ENCODE measurements around the gene NRDE2. TPM values are rescaled to one million over a fixed set of nuclear protein-coding genes. Genes with fewer than 3 reads are reported as not detected.
A peak's percentile ranks its signal among the peaks of the same experiment; 100 is the strongest.
"Not testable (repeated sequence)": the region's sequence is repeated elsewhere in the genome, so short reads cannot be mapped to it uniquely, and the experiment has no call there.

Gene NRDE2
- total RNA-seq, 4 donors from 2014 or later, result 18.6 to 26.9 (median 21.0) TPM

DNA sequence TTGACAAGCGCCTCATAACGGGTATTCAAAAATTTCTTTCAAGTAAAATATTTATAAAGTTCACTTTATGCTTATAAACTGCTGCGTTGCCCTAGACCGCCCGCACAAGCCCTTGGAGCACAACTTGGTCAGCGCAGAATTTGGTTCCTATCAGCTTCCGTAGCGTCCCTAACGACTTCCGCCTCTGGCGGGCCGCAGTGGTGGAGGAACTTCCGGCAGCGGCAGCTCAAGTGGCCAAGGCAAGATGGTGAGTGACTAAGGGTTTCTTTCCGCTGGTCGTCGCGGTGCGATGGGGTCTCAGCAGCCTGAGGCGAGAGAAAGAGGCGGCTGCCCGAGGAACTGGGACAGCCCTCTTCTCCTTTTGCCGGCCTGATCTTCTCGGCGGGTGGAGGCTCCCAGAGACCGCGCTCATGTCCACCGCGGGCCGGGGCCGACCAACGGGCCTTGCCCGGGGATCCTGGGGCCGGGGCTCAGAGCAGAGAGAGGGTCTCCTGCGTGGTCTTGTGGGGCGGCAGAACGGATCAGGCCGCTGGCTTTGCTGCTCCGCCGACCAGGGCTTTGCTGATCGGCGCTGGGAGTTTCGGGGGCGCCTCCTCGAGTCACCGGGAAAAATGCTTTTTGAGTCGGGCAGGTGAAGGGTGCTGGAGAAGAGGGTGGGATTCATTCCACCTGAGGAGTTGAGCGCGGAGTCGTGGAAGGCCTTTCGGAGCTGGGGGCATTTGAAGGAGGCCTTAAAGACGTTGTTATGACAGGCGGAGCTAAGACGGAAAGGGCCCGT lies 75.2 kb downstream of the NRDE2 start, which contains the start of gene PSMC1:
PSMC1 (plus strand) TSS at position 200 of the 778 bp plus-strand sequence; CDS start at position 245, 45 bp downstream.
- H3K27ac ChIP-seq, result peak within 1 kb of the TSS; percentile 69 to 86 (median 82)
- 1% methylated on average over 6 to 46 of the region's 55 CpGs for WGBS, 2 donors (ENCODE audit: low coverage in 1 of 2)
- peaks cover 0 to 19% (median 10%) of the 10 kb centered on the region in 4 donors for H3K36me3 ChIP-seq
- H3K27me3 ChIP-seq, result peaks cover 13% of the 10 kb centered on the region
- peaks cover 11 to 18% (median 14%) of the 10 kb centered on the region in 4 donors for H3K4me1 ChIP-seq
- intact Hi-C loops (cut with DNase I; ENCODE audit: low total_unique reads) (no loop called here), in situ Hi-C loops (cut with MboI; ENCODE audit: low pct_ligation_motif_present in 1 of 4, low pct_unique_long_range_greater_than_20kb in 1 of 4, low sequenced_read_pairs in 3 of 4) (no loop called here)
- H3K4me3 ChIP-seq, result peak within 1 kb of the TSS; percentile 85 to 97 (median 95)
- H3K9me3 ChIP-seq, result no peaks in the 10 kb centered on the region
- TF ChIP-seq POLR2A (IDR thresholded peaks at IDR 0.05) (peak; percentile 64), EP300 (IDR thresholded peaks at IDR 0.05; ENCODE audit: low read depth) (peak; percentile 25), POLR2AphosphoS5 (IDR thresholded peaks at IDR 0.05) (peak; percentile 83 to 89 (median 86))
- TF ChIP-seq, protein P1, sequence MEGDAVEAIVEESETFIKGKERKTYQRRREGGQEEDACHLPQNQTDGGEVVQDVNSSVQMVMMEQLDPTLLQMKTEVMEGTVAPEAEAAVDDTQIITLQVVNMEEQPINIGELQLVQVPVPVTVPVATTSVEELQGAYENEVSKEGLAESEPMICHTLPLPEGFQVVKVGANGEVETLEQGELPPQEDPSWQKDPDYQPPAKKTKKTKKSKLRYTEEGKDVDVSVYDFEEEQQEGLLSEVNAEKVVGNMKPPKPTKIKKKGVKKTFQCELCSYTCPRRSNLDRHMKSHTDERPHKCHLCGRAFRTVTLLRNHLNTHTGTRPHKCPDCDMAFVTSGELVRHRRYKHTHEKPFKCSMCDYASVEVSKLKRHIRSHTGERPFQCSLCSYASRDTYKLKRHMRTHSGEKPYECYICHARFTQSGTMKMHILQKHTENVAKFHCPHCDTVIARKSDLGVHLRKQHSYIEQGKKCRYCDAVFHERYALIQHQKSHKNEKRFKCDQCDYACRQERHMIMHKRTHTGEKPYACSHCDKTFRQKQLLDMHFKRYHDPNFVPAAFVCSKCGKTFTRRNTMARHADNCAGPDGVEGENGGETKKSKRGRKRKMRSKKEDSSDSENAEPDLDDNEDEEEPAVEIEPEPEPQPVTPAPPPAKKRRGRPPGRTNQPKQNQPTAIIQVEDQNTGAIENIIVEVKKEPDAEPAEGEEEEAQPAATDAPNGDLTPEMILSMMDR (IDR thresholded peaks at IDR 0.05), result no peak
- DNase-seq, result peak; percentile 93

DNA sequence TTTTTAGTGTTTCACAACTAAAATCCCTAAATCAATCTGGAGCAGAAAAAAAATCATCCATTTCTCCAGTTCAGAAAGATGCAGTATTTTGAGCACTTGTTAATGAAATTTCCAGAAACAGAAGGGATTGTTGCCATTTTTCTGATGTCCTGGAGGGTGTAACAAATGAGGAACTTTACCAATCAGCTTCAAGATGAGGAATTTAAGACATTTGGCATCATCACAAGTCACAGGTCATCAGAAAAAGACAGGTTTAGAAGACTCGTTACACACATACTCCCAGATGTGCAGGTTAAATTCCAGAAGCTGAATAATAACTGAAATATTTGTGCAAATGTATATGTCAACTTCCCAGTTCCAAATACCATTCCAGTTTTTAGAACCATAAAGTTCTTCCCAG lies 75.9 kb downstream of the NRDE2 start:
- in situ Hi-C loops (cut with MboI; ENCODE audit: low pct_ligation_motif_present in 1 of 4, low pct_unique_long_range_greater_than_20kb in 1 of 4, low sequenced_read_pairs in 3 of 4), result no loop called here
- no peak for DNase-seq
- intact Hi-C loops (cut with DNase I; ENCODE audit: low total_unique reads), result no loop called here
- H3K4me3 ChIP-seq, result peak overlapping the region; percentile 18 to 97 (median 89)
- H3K4me1 ChIP-seq, result peaks cover 11 to 18% (median 14%) of the 10 kb centered on the region in 4 donors
- peaks cover 13% of the 10 kb centered on the region for H3K27me3 ChIP-seq
- 82 to 83% methylated on average over 1 of the region's 1 CpG for WGBS, 2 donors (ENCODE audit: low coverage in 1 of 2)
- peaks cover 0 to 13% (median 7%) of the 10 kb centered on the region in 4 donors for H3K36me3 ChIP-seq
- H3K9me3 ChIP-seq, result no peaks in the 10 kb centered on the region
- TF ChIP-seq POLR2AphosphoS5 (IDR thresholded peaks at IDR 0.05) (no peak), POLR2A (IDR thresholded peaks at IDR 0.05) (no peak), EP300 (IDR thresholded peaks at IDR 0.05; ENCODE audit: low read depth) (no peak)
- TF ChIP-seq, protein P1 (IDR thresholded peaks at IDR 0.05), result no peak
- peak overlapping the region; percentile 69 to 86 (median 82) for H3K27ac ChIP-seq

DNA sequence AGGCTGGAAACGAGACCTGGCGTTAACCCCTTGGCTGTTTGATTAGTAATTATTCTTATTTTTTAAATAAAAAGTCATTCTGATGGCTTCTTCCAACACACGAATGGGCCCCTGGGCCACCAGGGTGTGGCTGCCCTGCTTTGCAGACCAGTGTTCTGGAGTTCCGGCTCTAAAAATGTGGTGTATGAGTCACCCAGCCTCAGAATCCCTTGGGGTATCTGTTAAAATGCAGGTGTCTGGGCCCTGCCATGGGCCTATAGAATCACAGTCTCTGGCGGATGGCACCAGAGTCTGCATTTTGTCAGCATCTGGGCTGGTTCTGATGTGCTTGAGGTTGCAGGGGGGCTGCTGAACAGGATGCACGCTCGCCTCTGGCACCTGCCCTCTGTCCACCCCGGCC lies 77.9 kb downstream of the NRDE2 start:
- H3K9me3 ChIP-seq, result no peaks in the 10 kb centered on the region
- TF ChIP-seq, protein P1 (IDR thresholded peaks at IDR 0.05), result no peak
- TF ChIP-seq POLR2AphosphoS5 (IDR thresholded peaks at IDR 0.05) (no peak), POLR2A (IDR thresholded peaks at IDR 0.05) (no peak), EP300 (IDR thresholded peaks at IDR 0.05; ENCODE audit: low read depth) (no peak)
- in situ Hi-C loops (cut with MboI; ENCODE audit: low pct_ligation_motif_present in 1 of 4, low pct_unique_long_range_greater_than_20kb in 1 of 4, low sequenced_read_pairs in 3 of 4) (no loop called here), intact Hi-C loops (cut with DNase I; ENCODE audit: low total_unique reads) (no loop called here)
- H3K4me3 ChIP-seq, result no peak overlapping the region
- WGBS, 2 donors (ENCODE audit: low coverage in 1 of 2), result 79 to 86% methylated on average over 2 to 7 of the region's 8 CpGs
- no peaks in the 10 kb centered on the region for H3K36me3 ChIP-seq
- peaks cover 13% of the 10 kb centered on the region for H3K27me3 ChIP-seq
- no peak for DNase-seq
- H3K27ac ChIP-seq, result no peak overlapping the region
- peaks cover 11 to 17% (median 14%) of the 10 kb centered on the region in 4 donors for H3K4me1 ChIP-seq

DNA sequence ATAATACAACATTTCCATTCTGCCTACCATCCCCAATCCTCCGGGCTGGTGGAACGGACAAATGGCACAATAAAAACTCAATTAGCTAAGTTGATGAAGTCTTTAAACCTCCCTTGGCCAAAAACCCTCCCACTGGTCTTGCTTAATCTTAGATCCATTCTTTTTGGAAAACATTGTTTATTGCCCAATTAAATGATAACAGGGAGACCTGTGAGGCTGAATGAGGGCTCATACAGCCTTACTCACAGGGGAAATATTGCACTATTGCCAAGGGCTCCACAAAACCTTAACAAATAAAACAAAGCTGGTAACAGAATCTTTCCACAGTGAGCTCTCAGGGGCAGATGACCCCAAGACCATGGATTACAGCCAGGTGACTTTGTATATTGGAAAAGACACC lies 83.1 kb downstream of the NRDE2 start:
- no peaks in the 10 kb centered on the region for H3K4me1 ChIP-seq
- H3K9me3 ChIP-seq, result no peaks in the 10 kb centered on the region
- TF ChIP-seq POLR2AphosphoS5 (IDR thresholded peaks at IDR 0.05), result no peak
- TF ChIP-seq, protein P1 (IDR thresholded peaks at IDR 0.05), result no peak
- intact Hi-C loops (cut with DNase I; ENCODE audit: low total_unique reads), result no loop called here
- H3K4me3 ChIP-seq, result no peak overlapping the region
- H3K27ac ChIP-seq, result no peak overlapping the region
- DNase-seq, result no peak
- peaks cover 8% of the 10 kb centered on the region for H3K27me3 ChIP-seq
- H3K36me3 ChIP-seq, result no peaks in the 10 kb centered on the region
- WGBS, 2 donors (ENCODE audit: low coverage in 1 of 2), result 50 to 62% methylated on average over 2 of the region's 2 CpGs
- in situ Hi-C loops (cut with MboI; ENCODE audit: low pct_ligation_motif_present in 1 of 4, low pct_unique_long_range_greater_than_20kb in 1 of 4, low sequenced_read_pairs in 3 of 4), result loop anchor here (25.0 kb wide), 3 partner anchors 261 to 1211 kb away; partner anchors contain the start of genes EFCAB11 (in 1 of the 4) and TDP1 (in 1 of the 4)

DNA sequence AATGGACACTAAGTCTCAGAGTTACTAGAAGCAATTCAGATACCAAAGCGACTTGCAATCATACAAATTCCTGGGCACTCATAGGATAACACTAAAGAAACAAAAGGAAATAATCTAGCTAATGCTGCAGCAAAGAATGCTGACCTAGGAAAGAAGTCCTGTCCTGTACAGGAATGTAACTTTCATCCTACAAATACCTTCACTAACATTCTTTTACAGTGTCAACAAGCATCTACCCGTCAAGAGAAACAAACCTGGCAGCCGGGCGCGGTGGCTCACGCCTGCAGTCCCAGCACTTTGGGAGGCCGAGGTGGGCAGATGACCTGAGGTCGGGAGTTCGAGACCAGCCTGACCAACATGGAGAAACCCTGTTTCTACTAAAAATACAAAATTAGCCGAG lies 84.3 kb downstream of the NRDE2 start:
- H3K4me1 ChIP-seq; H3K27ac ChIP-seq; H3K9me3 ChIP-seq; H3K4me3 ChIP-seq; H3K27me3 ChIP-seq; H3K36me3 ChIP-seq; intact Hi-C loops (cut with DNase I; ENCODE audit: low total_unique reads); DNase-seq: not testable (repeated sequence)
- in situ Hi-C loops (cut with MboI; ENCODE audit: low pct_ligation_motif_present in 1 of 4, low pct_unique_long_range_greater_than_20kb in 1 of 4, low sequenced_read_pairs in 3 of 4), result loop anchor here (25.0 kb wide), 3 partner anchors 260 to 1210 kb away; partner anchors contain the start of genes EFCAB11 (in 1 of the 4) and TDP1 (in 1 of the 4)
- WGBS, 2 donors (ENCODE audit: low coverage in 1 of 2), result 79 to 100% methylated on average over 2 to 10 of the region's 10 CpGs

Data from transverse colon (tissue), 4 donors.